Mucosa of descending colon (tissue), 3 donors: ENCODE measurements around the gene CETP. TPM values are rescaled to one million over a fixed set of nuclear protein-coding genes. Genes with fewer than 3 reads are reported as not detected.

Experiments
- ATAC-seq: fragments of 200-7000 bp; cut with Tn5 transposase; one replicate; pipeline ENCODE4 v1.9.1; 2020; ENCODE audit warnings: mild to moderate bottlenecking, moderate library complexity
- DNase-seq, 3 donors: peaks; one replicate each; pipeline ENCODE4 v3.0.0-alpha.2; 2020
- H3K36me3 ChIP-seq: fragments of 200-600 bp; one replicate; pipeline ENCODE4 v1.8.0; 2021; ENCODE audit warnings: low read depth, mild to moderate bottlenecking
- H3K4me1 ChIP-seq: fragments of 200-600 bp; one replicate; pipeline ENCODE4 v1.8.0; 2021; ENCODE audit warnings: low read depth, mild to moderate bottlenecking
- H3K4me3 ChIP-seq: fragments of 200-600 bp; one replicate; pipeline ENCODE4 v1.8.0; 2021; ENCODE audit warnings: mild to moderate bottlenecking
- H3K9me3 ChIP-seq: fragments of 200-600 bp; one replicate; pipeline ENCODE4 v1.8.0; 2021; ENCODE audit warnings: mild to moderate bottlenecking
- intact Hi-C, 2 donors: fragments of 100-400 bp; cut with DNase I in 1 of 2; cut with micrococcal nuclease in 1 of 2; formaldehyde crosslinking; loops; one replicate each; pipeline versions ENCODE4 v1.11.0 to v1.11.1; 2022; cut with DNase I, micrococcal nuclease
- total RNA-seq, 3 donors: library from RNA; stranded (reverse); fragmentation: NEBNext Ultra II Directional in 2 of 3; extraction: Animal tissue kit (Norgen Biotek cat#: 25700) in 2 of 3; gene quantifications; one replicate each; pipeline versions ENCODE4 v1.2.1 to v1.2.4, GENCODE V29; 2021 to 2023
- TF ChIP-seq, protein P1 (sequence below): fragments of 200-600 bp; IDR thresholded peaks from one replicate; pipeline ENCODE4 v1.8.0; 2022; ENCODE audit warnings: antibody characterized with exemption, mild to moderate bottlenecking
- donor health status: DM: no; HTN: no; CAD: no; lungs with moderate emphysema.
- donor health status: DM: no; HTN: no; CAD: no.
- donor health status: DM: no; HTN: yes; CAD: no.

CETP gene
- total RNA-seq, 3 donors from 2014 or later: 0.22 to 0.35 TPM; not detected in 1

DNA sequence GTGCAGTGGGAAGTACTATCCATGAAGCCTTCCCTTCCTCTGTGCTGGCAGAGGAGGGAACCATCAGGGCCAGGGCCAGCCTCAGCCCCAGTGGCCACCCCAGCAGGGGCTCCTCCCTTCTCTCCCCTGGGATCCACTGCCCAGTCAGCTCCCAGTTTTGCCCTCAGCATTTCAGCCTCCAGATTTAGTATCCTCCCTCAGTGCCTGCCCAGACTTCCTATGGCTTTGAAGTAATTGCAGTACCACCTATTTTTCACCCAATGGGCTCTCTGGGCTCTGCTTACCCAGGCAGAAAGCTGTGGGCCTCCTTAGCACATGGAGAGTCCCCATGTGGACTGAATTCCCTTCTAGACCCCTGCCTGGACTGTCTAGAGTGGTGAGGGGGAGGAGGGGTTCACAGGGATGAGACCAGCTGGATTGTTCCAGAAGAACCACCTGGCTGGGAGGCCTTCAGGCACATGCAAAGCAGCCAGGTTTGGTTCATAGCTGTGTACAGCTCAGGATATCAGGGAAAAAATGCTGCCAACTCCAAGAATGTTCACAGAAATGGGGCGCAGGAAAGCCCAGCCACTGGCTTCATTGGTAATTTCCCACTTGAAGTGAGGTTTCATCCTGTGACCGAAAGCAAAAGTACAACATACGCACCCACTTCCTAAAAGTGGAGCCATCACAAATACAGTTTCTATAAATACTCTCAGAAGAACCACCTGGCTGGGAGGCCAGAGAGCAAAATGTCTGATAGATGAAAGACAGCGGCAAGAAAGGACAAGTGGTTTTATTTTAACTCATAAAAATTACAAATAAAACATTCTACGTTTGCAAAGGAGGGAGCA lies 45.0 kb upstream of the CETP start:
- Histone ChIP-seq H3K9me3 (no peaks in the 10 kb centered on the region), H3K4me1 (peaks cover 13% of the 10 kb centered on the region), H3K4me3 (no peak overlapping the region), H3K36me3 (no peaks in the 10 kb centered on the region)
- TF ChIP-seq, protein P1, sequence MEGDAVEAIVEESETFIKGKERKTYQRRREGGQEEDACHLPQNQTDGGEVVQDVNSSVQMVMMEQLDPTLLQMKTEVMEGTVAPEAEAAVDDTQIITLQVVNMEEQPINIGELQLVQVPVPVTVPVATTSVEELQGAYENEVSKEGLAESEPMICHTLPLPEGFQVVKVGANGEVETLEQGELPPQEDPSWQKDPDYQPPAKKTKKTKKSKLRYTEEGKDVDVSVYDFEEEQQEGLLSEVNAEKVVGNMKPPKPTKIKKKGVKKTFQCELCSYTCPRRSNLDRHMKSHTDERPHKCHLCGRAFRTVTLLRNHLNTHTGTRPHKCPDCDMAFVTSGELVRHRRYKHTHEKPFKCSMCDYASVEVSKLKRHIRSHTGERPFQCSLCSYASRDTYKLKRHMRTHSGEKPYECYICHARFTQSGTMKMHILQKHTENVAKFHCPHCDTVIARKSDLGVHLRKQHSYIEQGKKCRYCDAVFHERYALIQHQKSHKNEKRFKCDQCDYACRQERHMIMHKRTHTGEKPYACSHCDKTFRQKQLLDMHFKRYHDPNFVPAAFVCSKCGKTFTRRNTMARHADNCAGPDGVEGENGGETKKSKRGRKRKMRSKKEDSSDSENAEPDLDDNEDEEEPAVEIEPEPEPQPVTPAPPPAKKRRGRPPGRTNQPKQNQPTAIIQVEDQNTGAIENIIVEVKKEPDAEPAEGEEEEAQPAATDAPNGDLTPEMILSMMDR: no peak
- peak; percentile 48 for ATAC-seq
- DNase-seq: peak in 1 of 3 donors; percentile 39
- intact Hi-C loops: no loop called here

DNA sequence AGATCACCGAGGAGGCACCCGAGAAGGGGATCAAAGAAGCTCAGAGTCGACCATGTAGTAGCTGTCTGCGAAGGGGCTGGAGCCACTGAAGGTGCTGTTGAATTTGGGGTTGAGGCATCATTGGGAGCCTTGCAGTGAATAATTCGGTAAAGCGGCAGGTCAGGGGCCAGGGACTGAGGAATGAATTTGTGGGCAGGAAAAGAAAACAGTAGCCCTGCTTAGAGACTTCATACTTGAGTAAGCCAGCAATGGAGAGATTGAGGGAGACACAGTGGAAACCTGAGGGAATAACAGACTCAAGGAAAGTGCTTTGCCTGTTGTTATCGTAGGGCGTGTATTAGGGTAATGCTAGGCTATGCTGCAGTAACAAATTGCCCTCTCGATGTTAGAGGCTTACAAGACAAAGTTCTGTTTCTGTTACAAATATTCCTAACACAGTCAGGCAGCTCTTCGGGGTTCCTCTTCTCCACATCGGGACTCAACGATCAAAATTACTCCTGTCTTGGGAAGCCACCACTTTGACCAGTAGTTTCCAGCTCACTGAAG lies 43.2 kb upstream of the CETP start:
- H3K9me3 ChIP-seq: no peaks in the 10 kb centered on the region
- H3K4me1 ChIP-seq: peaks cover 7% of the 10 kb centered on the region
- H3K36me3 ChIP-seq: no peaks in the 10 kb centered on the region
- intact Hi-C loops: no loop called here
- TF ChIP-seq, protein P1: no peak
- H3K4me3 ChIP-seq: no peak overlapping the region
- no peak for DNase-seq
- no peak for ATAC-seq

DNA sequence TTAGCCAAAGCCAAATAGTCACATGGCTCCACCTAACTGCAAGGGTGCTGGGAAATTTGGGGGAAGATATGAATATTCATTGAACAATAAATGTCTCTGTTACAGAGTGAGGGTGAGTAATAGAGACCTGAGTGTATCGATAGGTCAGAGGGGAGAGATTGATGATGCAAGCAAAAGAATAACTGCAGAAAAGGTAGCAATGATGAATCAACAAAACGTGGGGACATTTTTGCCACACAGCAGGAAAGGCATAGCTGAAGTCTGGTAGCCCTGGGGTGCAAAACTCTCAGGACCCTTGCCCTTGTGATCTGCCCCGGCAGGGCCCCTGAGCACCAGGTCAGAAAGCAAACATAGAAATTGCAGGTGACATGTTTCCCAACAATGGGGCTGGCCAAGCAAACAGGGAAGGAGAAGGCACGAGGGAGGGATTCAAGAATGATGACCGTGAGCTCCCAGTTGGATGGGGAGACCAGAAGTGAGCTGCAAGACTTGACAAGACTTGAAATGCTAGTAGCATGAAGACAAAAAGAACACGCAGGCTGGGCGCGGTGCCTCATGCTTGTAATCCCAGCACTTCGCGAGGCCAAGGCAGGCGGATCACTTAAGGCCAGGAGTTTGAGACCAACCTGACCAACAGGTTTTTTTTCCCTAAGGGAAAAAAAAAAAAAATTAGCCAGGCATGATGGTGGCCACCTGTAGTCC lies 42.5 kb upstream of the CETP start:
- no peak overlapping the region for H3K4me3 ChIP-seq
- no peaks in the 10 kb centered on the region for H3K9me3 ChIP-seq
- intact Hi-C loops: no loop called here
- ATAC-seq (no peak), DNase-seq (no peak)
- TF ChIP-seq, protein P1: no peak
- no peaks in the 10 kb centered on the region for H3K36me3 ChIP-seq
- H3K4me1 ChIP-seq: peaks cover 7% of the 10 kb centered on the region

DNA sequence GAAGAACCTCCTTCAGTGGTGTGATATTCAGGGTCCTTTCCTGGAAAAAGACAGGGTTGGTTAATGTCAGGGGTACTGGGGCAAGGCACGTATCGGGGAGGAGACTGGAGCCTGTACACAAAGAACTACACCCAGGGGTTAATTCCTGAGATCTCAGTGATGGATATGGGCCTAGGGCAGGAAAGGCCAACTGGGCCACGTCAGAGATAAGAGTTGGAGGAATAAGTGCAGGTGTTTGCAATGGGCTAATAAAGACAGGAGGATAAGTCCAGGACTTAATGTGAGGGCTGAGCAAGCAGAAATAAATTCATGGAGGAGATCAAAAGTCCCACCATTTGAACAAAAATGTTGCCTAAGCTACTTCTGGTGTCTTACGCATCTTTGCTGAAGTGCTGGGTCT lies 40.2 kb upstream of the CETP start:
- no peak for ATAC-seq
- no peak for DNase-seq
- intact Hi-C loops: no loop called here
- TF ChIP-seq, protein P1: no peak
- Histone ChIP-seq H3K4me3 (no peak overlapping the region), H3K9me3 (no peaks in the 10 kb centered on the region), H3K36me3 (no peaks in the 10 kb centered on the region), H3K4me1 (peaks cover 7% of the 10 kb centered on the region)

DNA sequence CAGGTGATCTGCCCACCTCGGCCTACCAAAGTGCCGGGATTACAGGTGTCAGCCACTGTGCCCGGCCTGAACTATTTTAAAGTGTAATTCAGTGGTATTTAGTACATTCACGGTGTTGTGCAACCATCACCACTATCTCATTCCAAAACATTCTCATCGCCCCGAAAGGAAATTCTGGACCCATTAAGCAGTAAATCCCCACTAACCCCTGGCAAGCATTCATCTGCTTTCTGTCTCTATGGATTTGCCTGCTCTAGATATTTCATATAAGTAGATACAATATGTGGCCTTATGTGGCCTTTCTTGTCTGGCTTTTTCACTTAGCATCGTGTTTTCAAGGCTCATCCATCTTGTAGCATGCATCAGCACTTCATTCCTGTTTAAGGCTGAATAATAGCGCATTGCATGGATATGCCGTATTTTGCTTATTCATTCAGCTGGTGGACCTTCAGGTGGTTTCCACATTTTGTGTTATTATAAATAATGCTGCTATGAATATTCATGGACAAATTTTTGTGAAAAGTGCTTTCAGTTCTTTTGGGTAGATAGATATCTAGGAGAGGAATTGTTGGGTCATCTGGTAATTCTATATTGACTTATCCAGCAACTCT lies 38.2 kb upstream of the CETP start:
- Histone ChIP-seq H3K4me1 (peaks cover 7% of the 10 kb centered on the region), H3K9me3 (no peaks in the 10 kb centered on the region), H3K4me3 (no peak overlapping the region), H3K36me3 (no peaks in the 10 kb centered on the region)
- TF ChIP-seq, protein P1: no peak
- DNase-seq: no peak
- intact Hi-C loops: no loop called here
- ATAC-seq: no peak
